HG03175 (cell line): ENCODE measurements around the gene GANAB.
"Not testable (repeated sequence)": the region's sequence is repeated elsewhere in the genome, so short reads cannot be mapped to it uniquely, and the experiment has no call there.

Experiments used
- ATAC-seq: cut with Tn5 transposase; IDR thresholded peaks from one replicate; pipeline ENCODE4 v1.9.1; 2021; ENCODE audit warnings: mild to moderate bottlenecking, moderate library complexity; ENCODE audit not compliant: unreplicated experiment

Gene GANAB

GRCh38 chr11:62627713-62628112 lies 18.7 kb downstream of the GANAB start:
- no peak for ATAC-seq

DNA sequence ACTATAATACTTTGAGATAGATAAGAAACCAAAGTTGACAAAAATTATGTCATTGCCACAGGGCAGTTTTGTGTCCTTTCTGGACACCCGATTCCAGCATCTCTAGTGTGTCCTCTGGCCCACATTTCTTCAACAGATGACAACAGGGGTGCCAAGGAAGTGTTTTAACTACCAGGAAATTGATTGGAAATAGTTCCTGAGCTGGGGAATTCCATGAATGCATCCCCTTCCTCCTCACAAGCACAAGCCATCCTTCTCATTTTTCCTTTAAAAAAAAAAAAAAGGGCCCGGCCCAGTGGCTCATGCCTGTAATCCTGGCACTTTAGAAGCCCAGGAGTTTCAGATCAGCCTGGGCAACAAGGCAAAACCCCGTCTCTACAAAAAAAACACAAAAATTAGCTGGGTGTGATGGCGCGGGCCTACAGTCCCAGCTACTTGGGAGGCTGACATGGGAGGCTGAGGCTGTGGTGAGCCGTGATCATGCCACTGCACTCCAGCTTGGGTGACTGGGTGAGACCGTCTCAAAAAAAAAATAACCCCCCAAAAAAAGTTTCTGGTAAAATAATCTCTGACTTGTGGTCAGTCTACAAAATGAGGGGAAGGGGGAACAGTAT lies 23.8 kb downstream of the GANAB start:
- ATAC-seq: no peak

DNA sequence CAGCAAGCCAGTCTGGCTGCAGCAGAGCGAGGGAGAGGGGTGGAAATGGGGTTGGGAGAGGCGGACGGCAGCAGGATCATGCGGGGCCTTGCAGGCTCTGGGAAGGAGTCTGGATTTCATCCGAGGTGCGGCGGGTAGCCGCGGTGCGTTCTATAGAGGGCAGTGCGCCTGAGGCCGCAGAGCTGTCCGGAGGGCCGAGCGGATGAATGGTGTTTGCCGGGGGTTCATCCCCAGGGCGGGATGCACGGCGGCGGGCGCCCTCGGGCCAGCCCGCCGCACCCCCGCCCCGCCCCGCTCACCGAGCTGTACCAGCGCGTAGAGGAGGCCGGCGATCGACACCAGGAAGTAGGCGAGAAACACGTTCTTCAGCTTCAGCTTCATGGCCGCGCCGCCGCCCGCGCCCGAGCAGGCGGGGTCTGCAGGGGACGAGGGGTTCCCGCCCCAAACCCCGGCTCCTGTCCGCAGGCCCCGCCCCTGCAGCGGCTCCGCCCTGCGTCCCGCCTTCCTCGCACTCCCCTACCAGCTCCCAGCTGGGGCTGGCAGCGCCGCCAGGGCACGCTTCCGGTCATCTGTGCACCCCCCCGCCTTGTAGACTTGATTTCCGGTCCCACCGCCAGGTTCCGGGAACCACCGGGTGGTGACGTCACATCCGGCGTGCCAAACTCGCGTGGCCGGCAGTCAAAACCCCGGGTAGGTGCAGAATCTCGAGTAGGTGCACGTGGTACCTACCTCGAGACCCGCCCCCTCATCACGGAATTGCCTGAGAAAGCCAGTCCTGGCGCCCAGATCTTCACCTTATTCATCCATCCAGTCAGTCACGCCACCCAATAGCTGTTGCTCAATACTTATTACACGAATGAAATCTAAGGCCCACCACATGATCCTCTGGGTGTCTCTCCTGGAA lies 24.6 kb downstream of the GANAB start, which contains the start of gene B3GAT3:
TSS of gene B3GAT3 (minus strand) at position 420 of the 904 bp plus-strand sequence. CDS start at position 381, 39 bp downstream.
- ATAC-seq: peak; percentile 96

DNA sequence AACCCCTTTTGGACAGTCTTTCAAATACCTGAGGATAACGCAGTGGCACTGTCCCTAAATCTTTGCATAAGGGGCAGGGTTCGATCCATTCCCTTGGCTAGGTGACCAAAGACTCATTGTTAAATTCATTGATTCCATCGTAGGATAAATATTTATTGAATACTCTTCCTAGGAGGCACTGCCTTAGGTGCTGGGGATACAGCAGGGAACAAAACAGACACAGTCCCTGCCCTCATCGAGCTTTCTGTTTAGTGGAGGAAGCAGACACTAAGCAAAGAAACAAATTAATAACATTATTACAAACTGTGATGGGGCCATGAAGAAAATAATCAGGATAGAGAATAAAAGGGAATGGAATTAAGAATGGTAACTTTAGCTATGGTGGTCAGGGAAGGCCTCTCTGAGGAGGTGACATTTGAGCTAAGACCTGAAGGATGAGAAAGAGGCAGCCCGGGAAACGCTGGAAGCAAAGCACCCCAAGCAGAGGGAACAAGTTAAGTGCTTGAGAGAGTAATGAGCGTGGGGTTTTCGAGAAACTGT lies 25.3 kb downstream of the GANAB start:
- ATAC-seq: no peak

GRCh38 chr11:62616957-62617356 lies 29.5 kb downstream of the GANAB start:
- ATAC-seq: not testable (repeated sequence)

DNA sequence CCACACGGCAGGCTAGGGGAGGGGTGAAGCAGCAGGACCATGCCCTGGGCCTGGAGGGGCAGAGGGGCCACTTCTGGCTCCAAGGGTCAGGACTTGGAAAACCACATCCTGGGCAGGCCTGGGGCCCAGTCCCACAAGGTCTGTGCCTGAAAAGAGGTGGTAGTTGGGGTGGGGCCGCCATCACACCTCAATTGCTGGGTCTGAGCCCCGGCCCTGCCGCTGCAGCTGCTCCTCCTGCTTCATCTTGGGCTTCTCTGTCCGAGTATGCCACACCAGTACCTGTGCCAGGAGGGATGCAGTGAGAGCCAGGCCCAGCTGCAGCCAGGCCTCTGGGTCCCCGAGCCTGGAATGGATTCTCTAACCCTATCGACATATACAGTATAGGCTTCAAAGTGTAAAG lies 30.9 kb downstream of the GANAB start:
- no peak for ATAC-seq

GRCh38 chr11:62614275-62614674 lies 32.1 kb downstream of the GANAB start:
- no peak for ATAC-seq

- ATAC-seq: no peak
Measured at GRCh38 chr11:62613291-62613778, 33.1 kb downstream of the GANAB start.

DNA sequence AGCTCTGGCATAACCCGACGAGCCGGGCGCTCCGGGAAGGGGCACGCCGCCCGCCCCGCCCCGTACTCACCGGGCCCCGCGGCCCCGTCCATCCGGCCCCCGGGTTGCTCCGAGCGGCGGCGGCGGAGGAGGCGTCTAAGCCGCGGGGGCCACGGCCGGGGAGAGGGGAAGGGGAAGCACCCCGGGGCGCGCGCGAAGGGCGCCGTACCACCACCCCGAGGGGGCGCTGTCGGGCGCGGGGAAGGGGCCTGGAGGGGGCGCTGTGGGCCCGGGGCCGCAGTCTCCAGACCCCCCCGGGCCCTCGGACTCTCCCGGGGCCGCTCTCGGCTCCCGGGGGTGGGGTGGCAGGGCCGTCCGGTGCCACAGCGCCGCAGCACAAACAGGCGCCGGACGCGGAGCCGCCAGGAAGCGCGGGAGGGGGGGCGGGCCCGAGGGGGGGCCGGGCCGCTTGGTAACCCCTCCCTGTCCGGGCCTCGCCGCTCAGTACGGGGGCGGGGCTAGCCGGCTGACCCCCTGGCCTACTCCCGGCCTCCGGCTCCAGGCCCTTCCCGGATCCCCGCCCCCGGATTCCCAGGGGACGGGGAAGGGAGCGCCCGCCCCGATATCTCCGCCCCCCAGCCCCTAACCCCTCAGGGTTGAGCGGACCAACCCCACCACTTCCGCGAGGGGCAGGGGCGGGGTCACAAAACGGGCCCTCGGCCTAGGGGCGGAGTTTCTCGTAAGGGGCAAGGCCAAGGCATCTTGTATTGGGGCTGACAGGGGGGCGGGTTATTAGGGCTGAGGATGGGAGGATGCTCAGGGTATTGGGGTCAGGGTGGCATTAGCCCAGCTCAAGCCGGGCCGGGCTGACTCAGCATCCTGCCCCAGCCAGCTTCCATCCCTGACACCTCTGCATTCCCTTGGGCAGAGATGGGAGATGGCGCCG lies 33.8 kb downstream of the GANAB start, which contains the start of the genes EML3 and ROM1:
TSS of gene EML3 (minus strand) at position 410 of the 925 bp plus-strand sequence. CDS start at position 92, 318 bp downstream.
TSS of gene ROM1 (plus strand) at position 892 of the 925 bp plus-strand sequence. CDS start at position 917, 25 bp downstream.
- peak; percentile 77 for ATAC-seq

- ATAC-seq: peak; percentile 29
Measured at GRCh38 chr11:62611705-62612365, 34.6 kb downstream of the GANAB start.

GRCh38 chr11:62610814-62611704 lies 35.4 kb downstream of the GANAB start:
- no peak for ATAC-seq

DNA sequence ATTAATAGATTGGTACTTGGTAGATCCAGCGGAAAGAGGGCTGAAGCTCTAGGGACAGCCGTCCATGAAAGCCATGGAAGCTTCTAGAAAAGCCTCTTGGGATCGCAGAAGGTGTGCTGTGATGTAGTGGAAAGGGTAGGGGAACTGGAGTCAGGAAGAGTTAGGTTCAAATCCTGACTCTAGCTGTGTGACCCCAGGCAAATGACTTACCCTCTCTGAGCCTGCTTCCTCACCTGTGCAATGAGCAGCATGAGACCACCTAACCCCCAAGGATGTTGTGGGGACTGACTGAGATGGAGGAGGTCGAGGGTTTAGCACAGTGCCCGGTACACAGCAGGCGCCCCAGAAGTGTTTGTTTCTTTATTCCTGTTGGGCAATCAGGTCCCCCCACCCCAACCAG lies 36.0 kb downstream of the GANAB start:
- ATAC-seq: no peak

GRCh38 chr11:62608776-62609175 lies 37.6 kb downstream of the GANAB start:
- no peak for ATAC-seq

DNA sequence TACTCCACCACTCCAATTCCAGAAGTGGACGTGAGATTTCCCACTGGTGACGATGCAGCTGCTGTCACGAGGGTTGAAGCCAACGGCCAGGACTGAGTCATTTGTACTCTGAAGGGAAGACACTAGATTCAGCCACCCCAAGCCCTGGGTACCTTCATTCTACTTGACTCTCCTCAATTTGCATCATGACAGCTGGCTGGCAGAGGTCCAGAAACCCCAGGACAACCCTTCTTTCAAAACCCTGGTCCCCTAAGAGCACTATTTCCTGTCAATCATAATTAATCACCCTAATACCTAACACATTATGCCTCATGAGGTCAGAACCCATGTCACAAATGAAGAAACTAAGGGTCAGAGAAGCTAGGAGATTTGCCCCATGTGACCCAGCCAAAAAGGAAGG lies 38.7 kb downstream of the GANAB start:
- no peak for ATAC-seq

DNA sequence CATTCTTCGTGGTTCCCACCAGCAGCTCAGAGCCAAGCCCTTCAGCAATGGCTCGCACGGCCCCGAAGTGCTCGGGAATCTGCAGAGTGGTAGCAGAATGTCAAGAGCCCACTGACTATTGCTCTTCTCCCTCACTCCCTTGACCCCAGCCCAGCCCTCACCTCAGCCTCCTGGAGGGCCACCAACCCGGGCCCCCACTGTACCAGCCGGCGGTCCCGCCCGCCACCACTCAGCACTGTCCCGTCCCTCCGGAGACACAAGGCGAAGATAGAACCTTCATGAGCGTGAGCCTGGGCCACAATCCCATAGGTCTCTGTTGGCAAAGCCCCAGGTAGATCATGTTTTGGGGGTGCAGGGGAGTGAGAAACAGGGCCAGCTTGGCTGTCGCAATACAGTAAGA lies 40.5 kb downstream of the GANAB start:
- ATAC-seq: no peak

GRCh38 chr11:62605467-62605866 lies 40.9 kb downstream of the GANAB start:
- ATAC-seq: no peak

GRCh38 chr11:62604460-62605120 lies 41.8 kb downstream of the GANAB start:
- no peak for ATAC-seq

DNA sequence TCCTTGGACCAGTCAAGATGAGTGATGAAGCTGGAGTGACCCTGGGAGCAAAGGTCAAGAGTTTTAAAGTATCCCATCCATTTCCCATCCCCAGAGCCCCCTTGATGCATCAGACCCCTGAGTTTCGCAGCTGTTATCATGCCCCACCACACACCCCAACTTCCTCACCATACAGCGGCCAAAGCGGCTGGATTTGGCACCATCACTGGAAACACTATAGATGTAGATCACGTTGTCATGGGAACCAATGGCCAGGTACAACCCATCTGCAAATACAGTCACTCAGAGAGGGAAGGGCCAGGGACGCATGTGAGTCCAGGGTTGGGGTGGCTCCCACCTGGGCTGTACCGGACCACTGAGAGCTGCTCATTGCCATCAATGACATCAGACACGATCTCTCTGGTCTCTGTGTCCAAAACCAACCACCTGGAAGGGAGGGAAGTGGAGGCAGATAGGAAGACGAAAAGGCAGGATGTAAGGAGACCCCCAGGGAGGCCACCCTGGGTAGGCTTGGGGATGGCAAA lies 42.6 kb downstream of the GANAB start:
- no peak for ATAC-seq
